Epithelial cell of proximal tubule (primary cell): ENCODE measurements around the gene DALRD3. TPM values are rescaled to one million over a fixed set of nuclear protein-coding genes. Genes with fewer than 3 reads are reported as not detected.

Experiments used
- DNase-seq: peaks from one replicate; pipeline ENCODE4 v3.0.0-alpha.2; 2011; ENCODE audit warnings: low read depth
- H3K4me3 ChIP-seq: 2 replicates; pipeline ENCODE4 v1.5.1; 2011; ENCODE audit warnings: low read depth, mild to moderate bottlenecking, low read length
- total RNA-seq: library from RNA; depleted of rRNA; stranded (reverse); fragments of >200 nt; gene quantifications from 2 replicates; pipeline ENCODE4 v1.2.3, GENCODE V29; 2015
- TF ChIP-seq, protein P1 (sequence below): conservative IDR thresholded peaks from 2 replicates; pipeline ENCODE4 v1.5.1; 2012; ENCODE audit warnings: low read depth, mild to moderate bottlenecking, low read length

DALRD3 gene
- total RNA-seq, 1 donor from 2014 or later: 64.3 TPM

DNA sequence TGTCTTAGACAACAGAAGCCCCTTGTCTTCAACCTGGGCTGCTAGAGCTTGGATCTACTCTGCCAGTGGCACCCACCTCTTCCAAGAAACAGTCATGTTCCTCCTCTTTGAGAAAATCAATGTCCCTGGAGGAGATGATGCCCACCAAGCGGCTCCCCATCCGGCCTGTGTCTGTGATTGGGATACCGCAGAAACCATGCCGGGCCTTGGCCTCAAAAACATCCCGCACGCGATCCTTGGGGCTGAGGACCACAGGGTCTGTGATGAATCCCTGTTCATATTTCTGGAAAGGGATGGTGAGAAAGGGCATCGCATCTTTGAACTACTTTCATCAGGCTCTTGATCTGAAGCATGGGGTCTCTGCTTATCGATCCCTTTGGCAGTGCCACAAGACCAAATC, 9.3 kb upstream of the DALRD3 start:
- no peak overlapping the region for H3K4me3 ChIP-seq
- TF ChIP-seq, protein P1, sequence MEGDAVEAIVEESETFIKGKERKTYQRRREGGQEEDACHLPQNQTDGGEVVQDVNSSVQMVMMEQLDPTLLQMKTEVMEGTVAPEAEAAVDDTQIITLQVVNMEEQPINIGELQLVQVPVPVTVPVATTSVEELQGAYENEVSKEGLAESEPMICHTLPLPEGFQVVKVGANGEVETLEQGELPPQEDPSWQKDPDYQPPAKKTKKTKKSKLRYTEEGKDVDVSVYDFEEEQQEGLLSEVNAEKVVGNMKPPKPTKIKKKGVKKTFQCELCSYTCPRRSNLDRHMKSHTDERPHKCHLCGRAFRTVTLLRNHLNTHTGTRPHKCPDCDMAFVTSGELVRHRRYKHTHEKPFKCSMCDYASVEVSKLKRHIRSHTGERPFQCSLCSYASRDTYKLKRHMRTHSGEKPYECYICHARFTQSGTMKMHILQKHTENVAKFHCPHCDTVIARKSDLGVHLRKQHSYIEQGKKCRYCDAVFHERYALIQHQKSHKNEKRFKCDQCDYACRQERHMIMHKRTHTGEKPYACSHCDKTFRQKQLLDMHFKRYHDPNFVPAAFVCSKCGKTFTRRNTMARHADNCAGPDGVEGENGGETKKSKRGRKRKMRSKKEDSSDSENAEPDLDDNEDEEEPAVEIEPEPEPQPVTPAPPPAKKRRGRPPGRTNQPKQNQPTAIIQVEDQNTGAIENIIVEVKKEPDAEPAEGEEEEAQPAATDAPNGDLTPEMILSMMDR: no peak
- DNase-seq: no peak

DNA sequence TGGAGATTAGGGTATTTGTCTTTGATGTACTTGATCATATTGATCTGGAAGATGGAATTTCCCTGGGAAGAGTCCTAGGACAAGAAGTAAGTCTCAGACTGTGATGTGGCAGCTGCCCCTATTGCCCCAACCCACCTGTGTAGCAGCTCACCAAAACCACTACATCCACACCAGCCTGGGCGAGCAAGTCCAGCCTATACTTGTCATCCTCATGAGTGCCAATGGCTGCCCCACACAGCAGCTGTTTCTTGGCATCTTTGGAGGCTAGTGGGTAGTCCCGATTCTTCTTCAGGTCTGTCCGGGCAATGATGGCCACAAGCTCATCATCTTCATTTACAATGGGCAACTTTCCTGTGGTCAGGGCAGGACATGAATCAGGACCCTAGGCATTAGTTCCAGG, 8.2 kb upstream of the DALRD3 start:
- no peak overlapping the region for H3K4me3 ChIP-seq
- TF ChIP-seq, protein P1: no peak
- no peak for DNase-seq

DNA sequence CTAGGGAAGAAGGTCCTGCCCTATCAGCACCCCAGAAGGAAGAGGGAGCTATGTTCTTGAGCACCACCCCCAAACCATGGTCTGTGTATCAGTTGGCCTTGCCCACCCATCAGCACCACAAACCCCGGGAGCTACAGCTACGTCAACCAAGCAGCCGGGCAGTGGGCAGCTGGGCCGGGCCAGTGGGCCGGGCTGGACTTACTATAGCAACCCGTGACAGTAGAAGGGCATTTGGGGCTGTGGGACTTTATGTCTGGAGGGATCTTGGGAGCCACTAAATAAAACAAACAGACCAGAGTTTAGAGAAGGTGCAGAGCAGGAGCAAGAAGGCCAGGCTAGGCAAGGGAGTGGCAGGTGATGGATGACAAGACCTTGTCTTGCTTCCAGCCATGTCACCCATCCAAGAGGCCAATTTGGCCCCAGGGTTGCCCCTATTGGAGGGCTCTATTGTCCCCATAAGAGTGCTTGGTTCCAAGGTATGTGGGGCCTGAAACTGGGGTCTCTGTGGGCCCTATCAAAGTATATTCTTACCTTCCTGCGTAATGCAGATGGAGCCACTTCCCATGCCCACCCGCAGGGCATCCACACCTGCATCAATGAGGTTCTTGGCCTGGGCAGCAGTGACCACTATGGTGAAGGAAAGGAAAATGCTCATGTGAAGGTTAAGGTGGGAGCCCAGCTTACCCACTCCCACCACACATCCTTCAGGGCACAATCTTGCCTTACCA, 7.6 kb upstream of the DALRD3 start:
- TF ChIP-seq, protein P1: no peak
- no peak overlapping the region for H3K4me3 ChIP-seq
- DNase-seq: no peak

DNA sequence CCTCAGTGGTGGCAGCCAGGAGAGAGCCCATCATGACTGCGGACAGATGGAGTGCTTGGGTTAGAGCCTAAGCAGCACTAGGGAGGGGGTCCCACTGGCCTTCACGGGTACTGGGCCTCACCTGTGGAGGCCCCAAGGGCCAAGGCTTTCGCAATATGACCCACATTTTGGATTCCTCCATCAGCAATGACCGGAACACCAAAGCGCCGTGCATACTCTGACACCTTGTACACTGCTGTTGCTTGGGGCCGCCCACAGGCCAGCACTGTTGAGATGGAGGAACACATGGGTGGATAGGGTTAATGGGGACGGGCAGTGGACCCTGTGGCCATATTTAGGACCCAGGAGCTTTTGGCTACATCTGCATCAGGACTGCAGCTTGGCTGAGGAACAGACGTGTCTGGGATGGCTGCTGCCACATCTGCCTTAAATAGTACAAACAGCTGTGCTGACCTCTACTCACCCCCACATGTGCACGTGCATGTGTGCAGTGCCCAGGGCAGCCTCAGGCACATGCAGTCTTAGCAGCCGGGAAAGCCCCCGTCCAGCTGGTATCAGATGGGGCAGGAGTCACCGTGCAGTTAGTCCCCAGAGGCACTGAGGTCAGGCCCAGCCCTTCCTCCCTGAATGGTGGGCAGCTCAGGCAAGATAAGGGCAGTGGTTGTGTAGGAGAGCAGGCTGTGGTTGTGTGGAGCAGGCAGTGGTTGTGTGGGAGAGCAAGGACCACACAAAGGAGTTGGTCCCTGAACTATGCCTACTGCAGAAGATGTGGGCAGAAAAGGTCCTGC, 6.8 kb upstream of the DALRD3 start:
- no peak for DNase-seq
- TF ChIP-seq, protein P1: no peak

DNA sequence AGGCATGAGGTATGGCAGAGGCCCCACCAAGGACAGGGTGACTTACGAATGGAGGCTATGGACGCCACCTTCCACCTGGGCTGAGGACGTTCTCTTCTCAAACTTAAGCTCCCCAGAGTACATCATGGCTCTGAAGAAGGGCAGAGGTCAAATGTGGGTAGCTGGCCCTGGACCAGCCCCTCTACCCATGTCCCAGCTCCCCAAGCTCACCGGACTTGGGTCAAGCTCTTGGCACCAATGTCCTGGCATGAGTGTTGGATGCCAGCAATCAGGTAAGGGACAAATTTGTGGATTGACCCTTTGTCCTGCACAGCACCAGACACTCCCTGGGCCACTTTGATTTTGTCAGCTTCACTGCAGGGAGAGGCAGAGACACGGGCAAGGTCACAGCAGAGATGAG, 6.1 kb upstream of the DALRD3 start:
- no peak overlapping the region for H3K4me3 ChIP-seq

More for the DNA sequence above, 6.8 kb upstream of the DALRD3 start:
- no peak overlapping the region for H3K4me3 ChIP-seq

DNA sequence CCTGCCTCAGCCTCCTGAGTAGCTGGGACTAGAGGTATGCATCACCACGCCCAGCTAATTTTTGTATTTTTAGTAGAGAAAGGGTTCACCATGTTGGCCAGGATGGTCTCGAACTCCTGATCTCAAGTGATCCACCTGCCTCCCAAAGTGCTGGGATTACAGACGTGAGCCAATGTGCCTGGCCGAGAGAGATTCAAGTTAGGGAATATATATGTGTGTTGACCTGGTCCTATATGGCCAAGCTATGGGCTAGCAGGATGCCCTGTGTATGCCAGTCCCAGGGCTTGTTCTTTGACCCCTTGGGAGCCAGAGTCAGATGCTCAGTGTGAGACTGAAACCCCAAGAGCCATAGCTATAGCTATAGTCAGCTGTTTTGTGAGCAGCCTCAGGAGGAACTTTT, 5.4 kb upstream of the DALRD3 start:
- DNase-seq: no peak
- H3K4me3 ChIP-seq: no peak overlapping the region
- TF ChIP-seq, protein P1: no peak

More for the DNA sequence above, 6.1 kb upstream of the DALRD3 start:
- TF ChIP-seq, protein P1: no peak
- no peak for DNase-seq

DNA sequence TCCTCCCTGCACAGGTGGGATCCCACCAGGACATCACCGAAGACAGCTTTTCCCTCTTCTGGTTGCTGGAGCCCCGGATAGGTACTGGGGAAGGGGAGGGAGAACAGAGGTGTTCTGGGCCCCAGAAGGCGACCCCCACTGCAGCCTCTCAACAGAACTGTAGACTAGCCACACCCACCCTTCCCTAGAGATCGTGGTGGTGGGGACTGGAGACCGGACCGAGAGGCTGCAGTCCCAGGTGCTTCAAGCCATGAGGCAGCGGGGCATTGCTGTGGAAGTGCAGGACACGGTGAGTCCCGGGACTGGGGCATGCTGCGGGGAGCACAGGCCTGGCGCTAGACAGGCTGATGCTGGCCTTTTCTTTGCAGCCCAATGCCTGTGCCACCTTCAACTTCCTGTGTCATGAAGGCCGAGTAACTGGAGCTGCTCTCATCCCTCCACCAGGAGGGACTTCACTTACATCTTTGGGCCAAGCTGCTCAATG, 4.3 kb upstream of the DALRD3 start:
- DNase-seq: no peak
- peak overlapping the region; percentile 92 for H3K4me3 ChIP-seq
- TF ChIP-seq, protein P1: no peak
